ENCODE results near the gene FNDC3A.

FNDC3A gene

DNA sequence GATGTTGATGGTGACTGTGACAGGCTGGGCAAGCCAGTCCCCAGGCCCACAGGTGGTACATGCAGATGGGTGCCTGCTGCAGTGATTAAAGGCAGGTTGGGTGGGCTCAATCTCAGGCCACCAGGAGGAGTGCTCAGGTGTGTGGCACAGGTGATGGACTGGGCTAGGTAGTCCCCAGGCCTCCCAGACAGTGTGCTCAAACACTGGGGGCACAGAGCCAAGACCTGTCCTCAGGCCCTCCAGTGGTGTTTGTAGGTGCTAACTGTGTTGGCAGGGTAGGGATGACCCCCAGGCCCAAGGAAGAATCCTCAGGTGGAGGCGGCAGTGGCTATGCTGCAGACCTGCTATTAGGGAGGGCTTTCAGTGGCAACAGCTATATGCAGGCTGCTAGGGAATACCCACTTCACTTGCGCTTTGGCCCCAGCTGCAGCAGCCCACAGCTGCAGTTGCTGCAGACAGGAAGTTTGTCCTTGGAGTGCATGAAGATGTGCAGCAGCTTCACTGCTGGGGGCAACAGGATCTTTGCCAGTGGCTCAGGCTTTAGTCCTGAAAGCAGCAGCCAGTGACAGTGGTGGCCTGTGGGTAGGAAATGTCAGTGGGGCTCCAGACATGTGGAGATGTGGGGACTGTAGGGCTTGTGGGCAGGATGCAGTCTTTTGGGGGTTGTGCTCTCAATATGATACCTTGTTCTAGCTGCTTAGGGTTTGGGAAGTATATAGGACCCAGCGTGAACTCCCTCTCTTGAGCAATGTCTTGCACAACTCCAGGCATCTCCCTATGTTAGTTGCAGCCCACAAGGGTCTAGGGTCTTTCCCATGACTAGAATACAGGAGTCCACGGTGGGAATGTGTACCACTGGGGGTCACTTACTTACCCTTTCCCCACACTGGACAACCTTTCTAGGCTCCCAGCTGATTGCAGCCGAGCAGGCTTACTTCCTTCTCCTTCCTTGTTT is 190.4 kb downstream of the FNDC3A start:
- no peak overlapping the region for H3K4me3 ChIP-seq (ENCODE audit: low read length)
- no peaks in the 10 kb centered on the region for H3K9me3 ChIP-seq (replicated peaks; ENCODE audit: insufficient read depth, low read length)
- no peaks in the 10 kb centered on the region for H3K9me2 ChIP-seq (replicated peaks; ENCODE audit: insufficient read depth, low read length)
- no peaks in the 10 kb centered on the region for H3K4me1 ChIP-seq (ENCODE audit: low read length)
- H3K36me3 ChIP-seq (replicated peaks; ENCODE audit: insufficient read depth, low read length): no peaks in the 10 kb centered on the region
- no peak overlapping the region for H3K4me2 ChIP-seq (ENCODE audit: low read depth, low read length)
- H2AFZ ChIP-seq (ENCODE audit: low read length): no peak overlapping the region
- TF ChIP-seq, protein P1, sequence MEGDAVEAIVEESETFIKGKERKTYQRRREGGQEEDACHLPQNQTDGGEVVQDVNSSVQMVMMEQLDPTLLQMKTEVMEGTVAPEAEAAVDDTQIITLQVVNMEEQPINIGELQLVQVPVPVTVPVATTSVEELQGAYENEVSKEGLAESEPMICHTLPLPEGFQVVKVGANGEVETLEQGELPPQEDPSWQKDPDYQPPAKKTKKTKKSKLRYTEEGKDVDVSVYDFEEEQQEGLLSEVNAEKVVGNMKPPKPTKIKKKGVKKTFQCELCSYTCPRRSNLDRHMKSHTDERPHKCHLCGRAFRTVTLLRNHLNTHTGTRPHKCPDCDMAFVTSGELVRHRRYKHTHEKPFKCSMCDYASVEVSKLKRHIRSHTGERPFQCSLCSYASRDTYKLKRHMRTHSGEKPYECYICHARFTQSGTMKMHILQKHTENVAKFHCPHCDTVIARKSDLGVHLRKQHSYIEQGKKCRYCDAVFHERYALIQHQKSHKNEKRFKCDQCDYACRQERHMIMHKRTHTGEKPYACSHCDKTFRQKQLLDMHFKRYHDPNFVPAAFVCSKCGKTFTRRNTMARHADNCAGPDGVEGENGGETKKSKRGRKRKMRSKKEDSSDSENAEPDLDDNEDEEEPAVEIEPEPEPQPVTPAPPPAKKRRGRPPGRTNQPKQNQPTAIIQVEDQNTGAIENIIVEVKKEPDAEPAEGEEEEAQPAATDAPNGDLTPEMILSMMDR (IDR thresholded peaks at IDR 0.05; ENCODE audit: low read length): no peak
- no peak for TF ChIP-seq EZH2phosphoT487 (IDR thresholded peaks at IDR 0.05; ENCODE audit: low read length)
- TF ChIP-seq EZH2 (optimal IDR thresholded peaks at IDR 0.05; ENCODE audit: low read depth, low read length): no peak
- H3K27me3 ChIP-seq (replicated peaks; ENCODE audit: insufficient read depth, low read length): no peaks in the 10 kb centered on the region
- H3K79me2 ChIP-seq (ENCODE audit: low read length): peaks cover 6% of the 10 kb centered on the region; the same call in 1 of the 2 replicates
- no peak overlapping the region for H3K27ac ChIP-seq (ENCODE audit: low read length)
- no peak for DNase-seq
- H3K9ac ChIP-seq (ENCODE audit: low read length): no peak overlapping the region
- H3F3A ChIP-seq (ENCODE audit: insufficient read depth, low read length): no peaks in the 10 kb centered on the region
- H4K20me1 ChIP-seq (ENCODE audit: insufficient read depth, low read length): no peaks in the 10 kb centered on the region

DNA sequence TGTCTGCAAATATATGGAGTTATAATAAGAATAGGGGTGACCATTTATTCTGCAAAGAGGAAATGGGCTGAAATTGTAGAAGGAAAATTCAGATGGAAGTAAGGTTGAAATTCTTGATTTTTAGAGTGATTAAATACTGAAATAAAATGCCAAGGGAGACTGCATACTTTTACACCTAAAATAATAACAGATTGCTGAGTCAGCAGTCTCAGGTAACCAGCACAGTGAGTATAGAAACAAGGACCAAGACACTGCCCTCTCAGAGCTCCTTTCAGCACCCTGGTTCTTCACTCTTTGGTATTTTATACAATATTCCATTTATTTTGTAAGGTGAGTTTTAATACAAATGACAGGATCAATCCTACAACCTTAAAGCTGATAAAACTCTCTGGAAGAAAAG is 195.6 kb downstream of the FNDC3A start:
- no peak for DNase-seq
- no peaks in the 10 kb centered on the region for H3F3A ChIP-seq (ENCODE audit: insufficient read depth, low read length)
- no peaks in the 10 kb centered on the region for H3K4me1 ChIP-seq (ENCODE audit: low read length)
- no peak overlapping the region for H3K9ac ChIP-seq (ENCODE audit: low read length)
- no peaks in the 10 kb centered on the region for H4K20me1 ChIP-seq (ENCODE audit: insufficient read depth, low read length)
- H3K27ac ChIP-seq (ENCODE audit: low read length): no peak overlapping the region
- no peaks in the 10 kb centered on the region for H3K9me2 ChIP-seq (replicated peaks; ENCODE audit: insufficient read depth, low read length)
- H2AFZ ChIP-seq (ENCODE audit: low read length): no peak overlapping the region
- no peaks in the 10 kb centered on the region for H3K79me2 ChIP-seq (ENCODE audit: low read length)
- H3K9me3 ChIP-seq (replicated peaks; ENCODE audit: insufficient read depth, low read length): no peaks in the 10 kb centered on the region
- TF ChIP-seq, protein P1 (IDR thresholded peaks at IDR 0.05; ENCODE audit: low read length): no peak
- TF ChIP-seq EZH2phosphoT487 (IDR thresholded peaks at IDR 0.05; ENCODE audit: low read length) (no peak), EZH2 (optimal IDR thresholded peaks at IDR 0.05; ENCODE audit: low read depth, low read length) (no peak)
- no peaks in the 10 kb centered on the region for H3K27me3 ChIP-seq (replicated peaks; ENCODE audit: insufficient read depth, low read length)
- H3K4me2 ChIP-seq (ENCODE audit: low read depth, low read length): no peak overlapping the region
- H3K36me3 ChIP-seq (replicated peaks; ENCODE audit: insufficient read depth, low read length): no peaks in the 10 kb centered on the region
- H3K4me3 ChIP-seq (ENCODE audit: low read length): no peak overlapping the region

DNA sequence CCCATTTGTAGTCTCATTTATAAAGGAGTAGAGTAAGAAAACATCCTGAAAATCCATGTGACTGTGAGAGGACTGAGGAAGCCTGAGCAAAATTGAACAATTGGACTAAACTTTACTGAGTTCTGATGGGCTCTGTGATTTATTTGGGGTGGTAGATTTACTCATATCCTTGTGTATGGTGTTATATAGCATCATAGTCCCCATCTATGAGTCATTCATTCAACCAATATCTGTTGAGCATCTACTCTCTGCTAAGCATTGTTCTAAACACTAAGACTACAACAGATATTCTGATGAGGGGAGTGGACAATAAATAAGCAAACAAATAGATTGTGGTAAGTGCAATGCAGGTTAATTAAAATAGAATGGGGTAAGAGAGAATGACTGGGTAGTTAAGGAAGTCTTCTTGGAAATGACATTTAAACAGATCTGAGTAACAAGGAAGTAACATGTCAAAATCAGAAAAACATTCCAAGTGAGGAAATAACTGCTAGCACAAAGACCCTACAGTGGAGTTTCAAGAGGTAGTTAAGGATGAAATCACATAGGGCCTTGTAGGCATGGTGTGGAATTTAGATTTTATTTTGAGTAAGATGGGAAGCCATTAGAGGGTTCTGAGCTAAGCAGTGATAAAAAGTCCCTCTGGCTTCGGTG is 208.1 kb downstream of the FNDC3A start:
- Histone ChIP-seq H3K27ac (ENCODE audit: low read length) (no peak overlapping the region), H3K4me1 (ENCODE audit: low read length) (no peaks in the 10 kb centered on the region), H3K9me3 (replicated peaks; ENCODE audit: insufficient read depth, low read length) (no peaks in the 10 kb centered on the region), H3K9ac (ENCODE audit: low read length) (no peak overlapping the region), H3K27me3 (replicated peaks; ENCODE audit: insufficient read depth, low read length) (no peaks in the 10 kb centered on the region), H2AFZ (ENCODE audit: low read length) (no peak overlapping the region), H3K4me3 (ENCODE audit: low read length) (no peak overlapping the region), H3K9me2 (replicated peaks; ENCODE audit: insufficient read depth, low read length) (no peaks in the 10 kb centered on the region), H3K4me2 (ENCODE audit: low read depth, low read length) (no peak overlapping the region), H4K20me1 (ENCODE audit: insufficient read depth, low read length) (no peaks in the 10 kb centered on the region), H3K36me3 (replicated peaks; ENCODE audit: insufficient read depth, low read length) (peaks cover 6% of the 10 kb centered on the region; the same call in 1 of the 2 replicates), H3F3A (ENCODE audit: insufficient read depth, low read length) (no peaks in the 10 kb centered on the region), H3K79me2 (ENCODE audit: low read length) (no peaks in the 10 kb centered on the region)
- TF ChIP-seq EZH2phosphoT487 (IDR thresholded peaks at IDR 0.05; ENCODE audit: low read length): no peak
- no peak for TF ChIP-seq EZH2 (optimal IDR thresholded peaks at IDR 0.05; ENCODE audit: low read depth, low read length)
- TF ChIP-seq, protein P1 (IDR thresholded peaks at IDR 0.05; ENCODE audit: low read length): no peak
- DNase-seq: no peak

All from MM.1S (cell line).